H1 (cell line): ENCODE results near the gene TOMM22. TPM values are rescaled to one million over a fixed set of nuclear protein-coding genes. Genes with fewer than 3 reads are reported as not detected.

Source experiments
- EGR1 ChIP-seq: IDR thresholded peaks from 2 replicates; pipeline ENCODE4 v1.6.1; 2011; ENCODE audit warnings: low read depth, low read length, borderline replicate concordance
- GTF2F1 ChIP-seq: IDR thresholded peaks from 2 replicates; pipeline ENCODE4 v1.6.1; 2012; ENCODE audit warnings: low read depth, low read length, improper control_type of control experiment, borderline replicate concordance
- PHF8 ChIP-seq: fragments of 200-600 bp; sonication (generic); conservative IDR thresholded peaks from 2 replicates; pipeline ENCODE4 v1.7.1; 2012; ENCODE audit warnings: low read depth, mild to moderate bottlenecking, inconsistent platforms, low read length, moderate library complexity
- SIN3A ChIP-seq, 2 experiments: IDR thresholded peaks in 1 of 2; conservative IDR thresholded peaks in 1 of 2; 2 replicates each; pipeline ENCODE4 v1.6.1; 2011 to 2012; ENCODE audit warnings: low read length in 2 of 2, improper control_type of control experiment in 1 of 2, low read depth in 1 of 2, mild to moderate bottlenecking in 1 of 2
- SP1 ChIP-seq: IDR thresholded peaks from 2 replicates; pipeline ENCODE4 v1.6.1; 2011; ENCODE audit warnings: low read depth, low read length
- SP4 ChIP-seq: IDR thresholded peaks from 2 replicates; pipeline ENCODE4 v1.6.1; 2012; ENCODE audit warnings: low read length, inconsistent platforms
- SUZ12 ChIP-seq: fragments of 200-600 bp; sonication (generic); IDR thresholded peaks from 2 replicates; pipeline ENCODE4 v1.6.1; 2012; ENCODE audit warnings: mild to moderate bottlenecking, inconsistent platforms, low read length, moderate library complexity, mixed read lengths
- polyA plus RNA-seq, 7 experiments: library from polyadenylated mRNA; depleted of rRNA in 3 of 7; stranded (reverse) in 5 of 7; unstranded in 2 of 7; fragments of >200 nt in 5 of 7; fragments of 200-250 nt in 2 of 7; gene quantifications; 1 replicate in 5 of 7; 2 replicates in 1 of 7; 4 replicates in 1 of 7; pipeline versions ENCODE4 v1.2.1 to v1.2.3, GENCODE V29; 2011 to 2013; ENCODE audit warnings: missing spikeins in 2 of 7, mixed read lengths in 2 of 7
- total RNA-seq: library from RNA; stranded (reverse); fragmentation: NEBNext Ultra II Directional; extraction: Animal tissue kit (Norgen Biotek cat#: 25700); gene quantifications from 2 replicates; pipeline ENCODE4 v1.2.1, GENCODE V29; 2021
- TF ChIP-seq, protein P1 (sequence below): fragments of 300-600 bp; sonication (generic); IDR thresholded peaks from 2 replicates; pipeline ENCODE4 v1.7.1; 2012; ENCODE audit warnings: low read length, moderate library complexity, mild to moderate bottlenecking, inconsistent platforms; ENCODE audit not compliant: insufficient replicate concordance
- TF ChIP-seq, protein P2 (sequence below): IDR thresholded peaks from 2 replicates; pipeline ENCODE4 v1.6.1; 2011; ENCODE audit warnings: low read depth, mild to moderate bottlenecking, low read length; ENCODE audit not compliant: insufficient read depth

TOMM22 gene
- total and polyA plus RNA-seq, 2 of the 8 experiments (the other 6 are each of a cell fraction or from before 2014, with no cell fraction given), result 84.0 to 125 TPM

DNA sequence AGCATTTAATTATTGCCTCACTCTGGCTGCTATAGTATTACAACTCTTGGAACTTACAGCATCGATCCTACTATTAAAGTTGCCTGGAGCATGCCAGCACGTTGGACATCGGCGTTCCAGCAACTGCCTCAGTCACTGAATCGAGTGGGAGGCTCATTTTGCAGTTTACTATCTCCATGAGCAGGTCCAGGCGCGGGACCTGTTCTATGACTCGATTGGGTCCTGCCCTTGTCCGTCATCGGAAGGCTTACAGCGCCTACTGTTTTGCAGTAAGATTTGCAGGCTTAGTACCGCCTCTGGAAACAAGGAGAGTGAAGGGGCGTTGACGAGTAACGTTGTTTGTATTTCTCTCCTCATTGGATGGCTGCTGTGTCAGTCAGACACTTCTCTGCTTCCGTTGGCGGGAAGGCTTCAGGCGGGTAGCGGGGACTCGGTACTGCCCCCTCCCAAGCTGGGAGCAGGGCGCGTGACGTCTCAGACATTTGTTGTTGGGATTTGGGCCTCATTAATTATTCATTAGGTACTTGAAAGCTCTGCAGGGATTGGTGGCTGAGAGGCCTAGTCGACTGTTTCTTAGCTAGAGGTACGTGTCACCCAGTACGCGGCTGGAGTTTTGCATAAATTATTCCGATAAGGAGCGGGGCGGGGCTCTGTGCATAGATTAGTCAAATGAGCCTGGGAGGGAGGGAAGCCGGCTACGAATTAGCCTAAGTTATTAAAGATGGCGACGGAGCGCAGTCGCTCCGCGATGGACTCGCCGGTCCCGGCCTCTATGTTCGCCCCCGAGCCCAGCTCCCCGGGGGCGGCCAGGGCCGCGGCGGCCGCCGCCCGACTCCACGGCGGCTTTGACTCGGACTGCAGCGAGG, 23.7 kb downstream of the TOMM22 start, which contains the start of gene GTPBP1 (continued):
- TF ChIP-seq, protein P1, sequence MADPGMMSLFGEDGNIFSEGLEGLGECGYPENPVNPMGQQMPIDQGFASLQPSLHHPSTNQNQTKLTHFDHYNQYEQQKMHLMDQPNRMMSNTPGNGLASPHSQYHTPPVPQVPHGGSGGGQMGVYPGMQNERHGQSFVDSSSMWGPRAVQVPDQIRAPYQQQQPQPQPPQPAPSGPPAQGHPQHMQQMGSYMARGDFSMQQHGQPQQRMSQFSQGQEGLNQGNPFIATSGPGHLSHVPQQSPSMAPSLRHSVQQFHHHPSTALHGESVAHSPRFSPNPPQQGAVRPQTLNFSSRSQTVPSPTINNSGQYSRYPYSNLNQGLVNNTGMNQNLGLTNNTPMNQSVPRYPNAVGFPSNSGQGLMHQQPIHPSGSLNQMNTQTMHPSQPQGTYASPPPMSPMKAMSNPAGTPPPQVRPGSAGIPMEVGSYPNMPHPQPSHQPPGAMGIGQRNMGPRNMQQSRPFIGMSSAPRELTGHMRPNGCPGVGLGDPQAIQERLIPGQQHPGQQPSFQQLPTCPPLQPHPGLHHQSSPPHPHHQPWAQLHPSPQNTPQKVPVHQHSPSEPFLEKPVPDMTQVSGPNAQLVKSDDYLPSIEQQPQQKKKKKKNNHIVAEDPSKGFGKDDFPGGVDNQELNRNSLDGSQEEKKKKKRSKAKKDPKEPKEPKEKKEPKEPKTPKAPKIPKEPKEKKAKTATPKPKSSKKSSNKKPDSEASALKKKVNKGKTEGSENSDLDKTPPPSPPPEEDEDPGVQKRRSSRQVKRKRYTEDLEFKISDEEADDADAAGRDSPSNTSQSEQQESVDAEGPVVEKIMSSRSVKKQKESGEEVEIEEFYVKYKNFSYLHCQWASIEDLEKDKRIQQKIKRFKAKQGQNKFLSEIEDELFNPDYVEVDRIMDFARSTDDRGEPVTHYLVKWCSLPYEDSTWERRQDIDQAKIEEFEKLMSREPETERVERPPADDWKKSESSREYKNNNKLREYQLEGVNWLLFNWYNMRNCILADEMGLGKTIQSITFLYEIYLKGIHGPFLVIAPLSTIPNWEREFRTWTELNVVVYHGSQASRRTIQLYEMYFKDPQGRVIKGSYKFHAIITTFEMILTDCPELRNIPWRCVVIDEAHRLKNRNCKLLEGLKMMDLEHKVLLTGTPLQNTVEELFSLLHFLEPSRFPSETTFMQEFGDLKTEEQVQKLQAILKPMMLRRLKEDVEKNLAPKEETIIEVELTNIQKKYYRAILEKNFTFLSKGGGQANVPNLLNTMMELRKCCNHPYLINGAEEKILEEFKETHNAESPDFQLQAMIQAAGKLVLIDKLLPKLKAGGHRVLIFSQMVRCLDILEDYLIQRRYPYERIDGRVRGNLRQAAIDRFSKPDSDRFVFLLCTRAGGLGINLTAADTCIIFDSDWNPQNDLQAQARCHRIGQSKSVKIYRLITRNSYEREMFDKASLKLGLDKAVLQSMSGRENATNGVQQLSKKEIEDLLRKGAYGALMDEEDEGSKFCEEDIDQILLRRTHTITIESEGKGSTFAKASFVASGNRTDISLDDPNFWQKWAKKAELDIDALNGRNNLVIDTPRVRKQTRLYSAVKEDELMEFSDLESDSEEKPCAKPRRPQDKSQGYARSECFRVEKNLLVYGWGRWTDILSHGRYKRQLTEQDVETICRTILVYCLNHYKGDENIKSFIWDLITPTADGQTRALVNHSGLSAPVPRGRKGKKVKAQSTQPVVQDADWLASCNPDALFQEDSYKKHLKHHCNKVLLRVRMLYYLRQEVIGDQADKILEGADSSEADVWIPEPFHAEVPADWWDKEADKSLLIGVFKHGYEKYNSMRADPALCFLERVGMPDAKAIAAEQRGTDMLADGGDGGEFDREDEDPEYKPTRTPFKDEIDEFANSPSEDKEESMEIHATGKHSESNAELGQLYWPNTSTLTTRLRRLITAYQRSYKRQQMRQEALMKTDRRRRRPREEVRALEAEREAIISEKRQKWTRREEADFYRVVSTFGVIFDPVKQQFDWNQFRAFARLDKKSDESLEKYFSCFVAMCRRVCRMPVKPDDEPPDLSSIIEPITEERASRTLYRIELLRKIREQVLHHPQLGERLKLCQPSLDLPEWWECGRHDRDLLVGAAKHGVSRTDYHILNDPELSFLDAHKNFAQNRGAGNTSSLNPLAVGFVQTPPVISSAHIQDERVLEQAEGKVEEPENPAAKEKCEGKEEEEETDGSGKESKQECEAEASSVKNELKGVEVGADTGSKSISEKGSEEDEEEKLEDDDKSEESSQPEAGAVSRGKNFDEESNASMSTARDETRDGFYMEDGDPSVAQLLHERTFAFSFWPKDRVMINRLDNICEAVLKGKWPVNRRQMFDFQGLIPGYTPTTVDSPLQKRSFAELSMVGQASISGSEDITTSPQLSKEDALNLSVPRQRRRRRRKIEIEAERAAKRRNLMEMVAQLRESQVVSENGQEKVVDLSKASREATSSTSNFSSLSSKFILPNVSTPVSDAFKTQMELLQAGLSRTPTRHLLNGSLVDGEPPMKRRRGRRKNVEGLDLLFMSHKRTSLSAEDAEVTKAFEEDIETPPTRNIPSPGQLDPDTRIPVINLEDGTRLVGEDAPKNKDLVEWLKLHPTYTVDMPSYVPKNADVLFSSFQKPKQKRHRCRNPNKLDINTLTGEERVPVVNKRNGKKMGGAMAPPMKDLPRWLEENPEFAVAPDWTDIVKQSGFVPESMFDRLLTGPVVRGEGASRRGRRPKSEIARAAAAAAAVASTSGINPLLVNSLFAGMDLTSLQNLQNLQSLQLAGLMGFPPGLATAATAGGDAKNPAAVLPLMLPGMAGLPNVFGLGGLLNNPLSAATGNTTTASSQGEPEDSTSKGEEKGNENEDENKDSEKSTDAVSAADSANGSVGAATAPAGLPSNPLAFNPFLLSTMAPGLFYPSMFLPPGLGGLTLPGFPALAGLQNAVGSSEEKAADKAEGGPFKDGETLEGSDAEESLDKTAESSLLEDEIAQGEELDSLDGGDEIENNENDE, result no peak
- TF ChIP-seq, protein P2, sequence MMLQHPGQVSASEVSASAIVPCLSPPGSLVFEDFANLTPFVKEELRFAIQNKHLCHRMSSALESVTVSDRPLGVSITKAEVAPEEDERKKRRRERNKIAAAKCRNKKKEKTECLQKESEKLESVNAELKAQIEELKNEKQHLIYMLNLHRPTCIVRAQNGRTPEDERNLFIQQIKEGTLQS, result no peak
- peak; percentile 98 for TF ChIP-seq SP1
- TF ChIP-seq GTF2F1, result no peak
- 0 out of 4 replicates have a peak, but pooled peaks of 1 of the 2 experiments have one; percentile 47 for TF ChIP-seq SIN3A (conservative IDR thresholded peaks at IDR 0.05 in 1 of 2, IDR thresholded peaks at IDR 0.05 in 1 of 2; ENCODE audit: low read depth in 1 of 2, low read length in 2 of 2)
- no peak for TF ChIP-seq SUZ12
- peak; percentile 94; the same call in 1 of the 2 replicates for TF ChIP-seq PHF8
- no peak for TF ChIP-seq EGR1
- peak; percentile 65; the same call in 1 of the 2 replicates for TF ChIP-seq SP4
